Neuronal stem cell (in vitro differentiated cells): ENCODE measurements around the gene LAMC3.

ENCODE experiments used
- DNase-seq: peaks from one replicate; pipeline ENCODE4 v3.0.0-alpha.2; 2013; ENCODE audit warnings: low spot score
- H2AFZ ChIP-seq: one replicate; pipeline ENCODE4 v1.6.1; 2013; ENCODE audit warnings: mild to moderate bottlenecking, low read length, inconsistent platforms
- H2AK5ac ChIP-seq: 2 replicates; pipeline ENCODE4 v1.6.1; 2013; ENCODE audit warnings: low read depth, mild to moderate bottlenecking, inconsistent platforms, low read length, moderate library complexity, mixed read lengths
- H2BK120ac ChIP-seq: 2 replicates; pipeline ENCODE4 v1.6.1; 2013; ENCODE audit warnings: low read depth, mild to moderate bottlenecking, inconsistent platforms, low read length, moderate library complexity, mixed read lengths
- H2BK12ac ChIP-seq: one replicate; pipeline ENCODE4 v1.6.1; 2013; ENCODE audit warnings: low read length, inconsistent platforms
- H2BK15ac ChIP-seq: 2 replicates; pipeline ENCODE4 v1.6.1; 2013; ENCODE audit warnings: mild to moderate bottlenecking, low read length, inconsistent platforms, mixed read lengths
- H2BK5ac ChIP-seq: one replicate; pipeline ENCODE4 v1.6.1; 2013; ENCODE audit warnings: inconsistent platforms, mild to moderate bottlenecking, low read length, moderate library complexity
- H3K14ac ChIP-seq: one replicate; pipeline ENCODE4 v1.6.1; 2013; ENCODE audit warnings: low read length, inconsistent platforms
- H3K18ac ChIP-seq: 2 replicates; pipeline ENCODE4 v1.6.1; 2013; ENCODE audit warnings: low read length, inconsistent platforms
- H3K23ac ChIP-seq: 2 replicates; pipeline ENCODE4 v1.6.1; 2013; ENCODE audit warnings: low read depth, mild to moderate bottlenecking, mixed read lengths, low read length, inconsistent platforms; ENCODE audit not compliant: poor library complexity
- H3K27ac ChIP-seq: replicated peaks from 3 replicates; pipeline ENCODE4 v1.5.1; 2013; ENCODE audit warnings: low read length, inconsistent platforms
- H3K27me3 ChIP-seq, 3 experiments: 2 replicates each; pipeline ENCODE4 v1.6.1; 2013; ENCODE audit warnings: low read length in 3 of 3, mild to moderate bottlenecking in 2 of 3, inconsistent platforms in 1 of 3, low read depth in 1 of 3, mixed read lengths in 1 of 3, moderate library complexity in 1 of 3; ENCODE audit not compliant: control insufficient read depth in 3 of 3, insufficient read depth in 3 of 3
- H3K36me3 ChIP-seq, 2 donors: replicated peaks in 1 of 2; 2 replicates each; pipeline ENCODE4 v1.6.1; 2013; ENCODE audit warnings: low read length in 2 of 2; ENCODE audit not compliant: control insufficient read depth in 2 of 2, insufficient read depth in 2 of 2
- H3K4ac ChIP-seq: 2 replicates; pipeline ENCODE4 v1.6.1; 2013; ENCODE audit warnings: inconsistent platforms, mild to moderate bottlenecking, low read length, moderate library complexity
- H3K4me1 ChIP-seq, 2 donors: 1 replicate in 1 of 2; 2 replicates in 1 of 2; pipeline ENCODE4 v1.6.1; 2013; ENCODE audit warnings: low read length in 2 of 2, low read depth in 1 of 2; ENCODE audit not compliant: control insufficient read depth in 2 of 2, insufficient read depth in 1 of 2
- H3K4me2 ChIP-seq: one replicate; pipeline ENCODE4 v1.6.1; 2013; ENCODE audit warnings: mild to moderate bottlenecking, low read length, inconsistent platforms; ENCODE audit not compliant: insufficient read depth, poor library complexity, severe bottlenecking
- H3K4me3 ChIP-seq, 2 donors: 2 replicates each; pipeline ENCODE4 v1.5.1; 2013; ENCODE audit warnings: low read length in 2 of 2, mild to moderate bottlenecking in 2 of 2, inconsistent platforms in 1 of 2, moderate library complexity in 1 of 2
- H3K79me1 ChIP-seq: one replicate; pipeline ENCODE4 v1.6.1; 2013; ENCODE audit warnings: low read depth, mild to moderate bottlenecking, inconsistent platforms, low read length, moderate library complexity
- H3K9ac ChIP-seq: one replicate; pipeline ENCODE4 v1.6.1; 2013; ENCODE audit warnings: mild to moderate bottlenecking, low read depth, low read length, inconsistent platforms; ENCODE audit not compliant: poor library complexity
- H3K9me3 ChIP-seq, 2 donors: replicated peaks in 1 of 2; 2 replicates each; pipeline versions ENCODE3 to v1.6.1; 2013; ENCODE audit warnings: low read length in 2 of 2, mild to moderate bottlenecking in 2 of 2, inconsistent platforms in 1 of 2, low read depth in 1 of 2, mixed read lengths in 1 of 2, moderate library complexity in 1 of 2; ENCODE audit not compliant: control insufficient read depth in 2 of 2, insufficient read depth in 1 of 2
- H4K8ac ChIP-seq: one replicate; pipeline ENCODE4 v1.6.1; 2013; ENCODE audit warnings: low read depth, mild to moderate bottlenecking, inconsistent platforms, low read length, moderate library complexity
- H4K91ac ChIP-seq: one replicate; pipeline ENCODE4 v1.6.1; 2013; ENCODE audit warnings: low read length, low read depth, mild to moderate bottlenecking, inconsistent platforms; ENCODE audit not compliant: poor library complexity
- WGBS, 2 donors: extraction: QIAGEN DNeasy Blood & Tissue Kit; methylation state at CpG; one replicate each; pipeline ENCODE4 v1.1.7; 2013; ENCODE audit warnings: missing lambda C conversion rate in 2 of 2, mixed read lengths in 1 of 2; ENCODE audit not compliant: insufficient read length in 2 of 2, insufficient replicate concordance in 1 of 2; ENCODE audit errors: extremely low coverage in 2 of 2; 5-methylcytosine and 5-hydroxymethylcytosine counted together

Gene LAMC3

DNA sequence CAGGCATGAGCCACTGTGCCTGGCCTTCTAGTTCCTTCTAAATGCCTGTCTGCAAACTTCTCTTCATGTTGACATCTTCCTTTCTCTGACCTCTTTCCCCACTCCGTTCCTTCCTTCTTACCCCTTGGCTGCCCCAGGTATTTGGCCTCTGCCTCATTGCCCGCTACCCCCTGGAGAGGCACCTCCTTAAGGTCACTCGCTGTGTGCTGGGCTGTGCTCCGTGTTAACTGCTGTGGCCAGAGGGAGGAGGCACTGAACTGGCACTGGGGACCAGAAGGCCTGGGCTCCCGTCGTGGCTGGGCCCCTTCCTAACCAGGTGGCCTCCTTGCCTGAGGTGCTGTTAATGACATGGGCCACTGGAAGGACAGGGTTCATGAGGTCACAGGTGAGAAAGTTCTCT lies 39.4 kb downstream of the LAMC3 start:
- Histone ChIP-seq H2BK5ac (no peak overlapping the region), H3K27me3 (peaks cover 0 to 17% (median 0%) of the 10 kb centered on the region in 3 experiments), H3K18ac (no peak overlapping the region), H2BK15ac (no peak overlapping the region), H3K23ac (peak overlapping the region; percentile 52), H2BK12ac (peak overlapping the region; percentile 88), H4K91ac (no peak overlapping the region), H3K14ac (peak overlapping the region; percentile 63), H2BK120ac (no peak overlapping the region), H4K8ac (no peak overlapping the region), H2AFZ (no peak overlapping the region), H3K36me3 (no peaks in the 10 kb centered on the region), H3K9ac (no peak overlapping the region), H2AK5ac (no peak overlapping the region), H3K79me1 (no peaks in the 10 kb centered on the region), H3K4me1 (no peaks in the 10 kb centered on the region), H3K4me2 (no peak overlapping the region), H3K4ac (no peak overlapping the region), H3K27ac (no peak overlapping the region), H3K9me3 (no peaks in the 10 kb centered on the region), H3K4me3 (no peak overlapping the region)
- no peak for DNase-seq
- no CpG with 5 or more reads among the region's 6 CpGs for WGBS, 2 donors

DNA sequence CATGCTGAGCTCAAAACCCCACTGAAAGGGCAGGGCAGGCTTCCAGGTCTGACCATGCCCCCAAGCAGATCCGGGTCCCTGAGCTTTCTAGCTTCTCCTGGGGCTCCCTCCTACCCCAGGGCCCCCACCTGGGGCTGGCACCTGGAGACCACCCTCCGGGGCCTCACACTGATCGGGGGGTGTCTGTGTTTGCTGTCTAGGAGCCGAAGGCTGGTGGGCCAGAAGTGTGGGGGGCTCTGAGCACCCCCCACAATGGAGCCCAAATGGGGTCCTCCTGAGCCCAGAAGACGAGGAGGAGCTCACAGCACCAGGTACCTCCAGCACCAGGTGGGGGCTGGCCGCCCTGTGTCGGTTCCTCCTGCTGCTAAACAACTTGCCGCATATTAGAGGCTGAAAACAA lies 39.8 kb downstream of the LAMC3 start:
- no CpG with 5 or more reads among the region's 8 CpGs for WGBS, 2 donors
- Histone ChIP-seq H3K4me1 (no peaks in the 10 kb centered on the region), H3K23ac (peak overlapping the region; percentile 94), H2BK5ac (no peak overlapping the region), H3K9me3 (no peaks in the 10 kb centered on the region), H3K14ac (no peak overlapping the region), H4K8ac (no peak overlapping the region), H2AFZ (no peak overlapping the region), H3K4me3 (no peak overlapping the region), H3K4me2 (no peak overlapping the region), H2BK15ac (no peak overlapping the region), H3K9ac (no peak overlapping the region), H4K91ac (no peak overlapping the region), H3K36me3 (no peaks in the 10 kb centered on the region), H3K79me1 (no peaks in the 10 kb centered on the region), H2AK5ac (no peak overlapping the region), H3K18ac (no peak overlapping the region), H3K27ac (no peak overlapping the region), H3K4ac (no peak overlapping the region), H2BK120ac (no peak overlapping the region), H3K27me3 (peaks cover 0 to 14% (median 0%) of the 10 kb centered on the region in 3 experiments), H2BK12ac (no peak overlapping the region)
- DNase-seq: no peak

DNA sequence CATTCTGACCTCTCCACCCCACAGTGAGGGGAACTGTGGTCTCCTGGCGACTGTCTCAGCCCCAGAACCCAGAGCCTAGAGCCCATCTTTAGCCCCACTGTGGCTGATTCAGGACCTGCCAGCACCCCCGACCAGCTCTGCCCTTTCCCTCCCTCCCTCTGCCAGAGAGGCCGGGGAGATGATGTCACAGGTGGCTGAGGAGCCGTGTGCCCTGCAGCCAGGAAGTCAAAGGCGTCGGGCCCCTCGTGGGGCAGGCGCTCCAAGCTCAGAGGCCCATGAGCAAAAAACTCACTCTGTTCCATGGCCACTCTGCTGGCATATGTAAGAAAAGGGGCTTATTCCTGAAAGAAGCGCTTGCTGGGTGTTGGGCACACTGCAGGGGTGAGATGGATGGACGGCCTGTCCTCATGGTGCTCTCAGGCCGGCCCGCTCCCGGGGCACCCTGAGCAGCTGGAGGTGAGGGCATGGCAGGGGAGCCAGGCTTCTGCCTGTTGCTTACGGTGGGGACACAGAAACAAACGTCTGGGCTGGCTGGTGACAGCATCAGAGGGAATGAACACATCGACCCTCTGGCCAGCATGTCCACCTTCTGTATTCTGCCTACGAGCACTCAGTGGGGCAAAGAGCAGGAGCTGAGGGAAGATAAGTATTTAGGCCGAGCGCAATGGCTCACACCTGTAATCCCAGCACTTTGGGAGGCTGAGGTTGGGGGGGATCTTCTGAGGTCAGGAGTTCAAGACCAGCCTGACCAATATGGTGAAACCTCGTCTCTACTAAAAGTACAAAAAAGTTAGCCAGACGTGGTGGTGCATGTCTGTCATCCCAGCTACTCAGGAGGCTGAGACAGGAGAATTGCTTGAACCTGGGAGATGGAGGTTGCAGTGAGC lies 41.1 kb downstream of the LAMC3 start:
- H3K4me2 ChIP-seq: no peak overlapping the region
- H3K9ac ChIP-seq: no peak overlapping the region
- H2AK5ac ChIP-seq: no peak overlapping the region
- no peaks in the 10 kb centered on the region for H3K9me3 ChIP-seq
- H3K14ac ChIP-seq: no peak overlapping the region
- peak overlapping the region; percentile 94 for H3K23ac ChIP-seq
- H3K4me1 ChIP-seq: no peaks in the 10 kb centered on the region
- H4K8ac ChIP-seq: no peak overlapping the region
- H2BK5ac ChIP-seq: no peak overlapping the region
- peak overlapping the region; percentile 3 for H4K91ac ChIP-seq
- no peak overlapping the region for H2BK120ac ChIP-seq
- no CpG with 5 or more reads among the region's 21 CpGs for WGBS, 2 donors
- no peak overlapping the region for H2BK12ac ChIP-seq
- H3K4me3 ChIP-seq: no peak overlapping the region
- H2BK15ac ChIP-seq: no peak overlapping the region
- no peak for DNase-seq
- H3K18ac ChIP-seq: no peak overlapping the region
- H3K4ac ChIP-seq: no peak overlapping the region
- H3K79me1 ChIP-seq: no peaks in the 10 kb centered on the region
- peak overlapping the region; percentile 35 for H2AFZ ChIP-seq
- H3K27ac ChIP-seq: no peak overlapping the region
- H3K36me3 ChIP-seq: no peaks in the 10 kb centered on the region
- peaks cover 0 to 17% (median 0%) of the 10 kb centered on the region in 3 experiments for H3K27me3 ChIP-seq

DNA sequence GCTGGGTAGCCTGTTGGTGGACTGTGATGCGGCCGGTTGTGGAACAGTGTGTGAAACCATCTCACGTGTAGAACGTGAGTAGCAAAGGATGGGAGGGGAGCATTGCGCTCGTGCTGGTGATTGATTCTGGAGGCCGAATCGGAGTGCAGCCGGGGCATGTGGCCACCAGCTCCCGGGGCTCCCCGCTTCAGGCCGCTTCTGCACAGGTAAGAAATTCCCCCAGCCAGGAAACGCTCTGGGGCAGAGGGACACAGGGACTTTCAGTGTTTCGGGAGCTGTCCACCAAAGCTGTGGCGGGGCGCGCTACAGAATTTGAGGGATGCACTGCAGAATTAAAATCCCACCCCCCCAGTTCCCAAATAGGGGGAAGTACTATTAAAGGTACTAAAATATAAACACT lies 41.9 kb downstream of the LAMC3 start:
- Histone ChIP-seq H3K4me3 (no peak overlapping the region), H3K23ac (peak overlapping the region; percentile 96), H3K9ac (no peak overlapping the region), H3K79me1 (no peaks in the 10 kb centered on the region), H3K27me3 (peaks cover 0 to 18% (median 0%) of the 10 kb centered on the region in 3 experiments), H3K14ac (no peak overlapping the region), H2AK5ac (no peak overlapping the region), H2BK5ac (no peak overlapping the region), H3K4me1 (no peaks in the 10 kb centered on the region), H4K91ac (no peak overlapping the region), H2AFZ (no peak overlapping the region), H3K27ac (no peak overlapping the region), H4K8ac (no peak overlapping the region), H3K4me2 (no peak overlapping the region), H2BK15ac (no peak overlapping the region), H2BK120ac (no peak overlapping the region), H3K4ac (no peak overlapping the region), H2BK12ac (no peak overlapping the region), H3K18ac (no peak overlapping the region), H3K9me3 (no peaks in the 10 kb centered on the region), H3K36me3 (no peaks in the 10 kb centered on the region)
- no CpG with 5 or more reads among the region's 17 CpGs for WGBS, 2 donors
- no peak for DNase-seq
